Kidney epithelial cell (primary cell): Measurements from ENCODE around the gene TPD52L2. TPM values are rescaled to one million over a fixed set of nuclear protein-coding genes. Genes with fewer than 3 reads are reported as not detected.

ENCODE experiments used
- DNase-seq: peaks from one replicate; pipeline ENCODE4 v3.0.0-alpha.2; 2010; ENCODE audit warnings: low read depth
- H3K27me3 ChIP-seq: 2 replicates; pipeline ENCODE4 v1.6.0; 2011; ENCODE audit warnings: low read length; ENCODE audit not compliant: control insufficient read depth, insufficient read depth
- H3K36me3 ChIP-seq: 2 replicates; pipeline ENCODE4 v1.5.1; 2011; ENCODE audit warnings: low read length; ENCODE audit not compliant: control insufficient read depth, insufficient read depth
- H3K4me3 ChIP-seq: 2 replicates; pipeline ENCODE4 v1.5.1; 2011; ENCODE audit warnings: low read depth, mild to moderate bottlenecking, control low read depth, low read length
- total RNA-seq: library from RNA; depleted of rRNA; stranded (reverse); fragments of >200 nt; gene quantifications from 2 replicates; pipeline ENCODE4 v1.2.3, GENCODE V29; 2015
- TF ChIP-seq, protein P1 (sequence below): IDR thresholded peaks from 2 replicates; pipeline ENCODE4 v1.5.1; 2011; ENCODE audit warnings: mild to moderate bottlenecking, moderate library complexity, low read length, control low read depth, inconsistent platforms; ENCODE audit not compliant: insufficient read depth, poor library complexity, severe bottlenecking

TPD52L2 gene
- total RNA-seq, 1 donor from 2014 or later, result 177 TPM

DNA sequence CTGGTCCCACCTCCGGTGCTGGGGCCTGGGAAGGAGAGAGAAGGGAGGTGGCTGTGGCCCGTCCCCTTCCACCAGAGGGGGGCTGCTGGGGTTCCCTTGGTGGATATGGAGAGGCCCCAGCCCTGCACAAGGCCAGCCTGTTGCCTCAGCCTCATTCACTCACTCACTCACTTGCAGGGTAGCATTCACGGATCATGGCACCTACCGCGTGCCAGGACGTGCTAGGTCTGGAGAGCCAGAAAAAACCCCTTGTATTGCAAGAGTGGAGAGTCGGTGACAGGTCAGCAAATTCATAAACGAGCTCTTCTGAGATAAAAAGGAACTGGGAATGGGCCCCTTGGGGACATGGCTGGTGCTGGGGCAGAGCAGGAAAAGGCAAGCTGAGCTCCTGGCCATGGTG is 27.6 kb upstream of the TPD52L2 start:
- Histone ChIP-seq H3K36me3 (no peaks in the 10 kb centered on the region), H3K27me3 (peaks cover 18% of the 10 kb centered on the region), H3K4me3 (no peak overlapping the region)
- no peak for DNase-seq
- TF ChIP-seq, protein P1, sequence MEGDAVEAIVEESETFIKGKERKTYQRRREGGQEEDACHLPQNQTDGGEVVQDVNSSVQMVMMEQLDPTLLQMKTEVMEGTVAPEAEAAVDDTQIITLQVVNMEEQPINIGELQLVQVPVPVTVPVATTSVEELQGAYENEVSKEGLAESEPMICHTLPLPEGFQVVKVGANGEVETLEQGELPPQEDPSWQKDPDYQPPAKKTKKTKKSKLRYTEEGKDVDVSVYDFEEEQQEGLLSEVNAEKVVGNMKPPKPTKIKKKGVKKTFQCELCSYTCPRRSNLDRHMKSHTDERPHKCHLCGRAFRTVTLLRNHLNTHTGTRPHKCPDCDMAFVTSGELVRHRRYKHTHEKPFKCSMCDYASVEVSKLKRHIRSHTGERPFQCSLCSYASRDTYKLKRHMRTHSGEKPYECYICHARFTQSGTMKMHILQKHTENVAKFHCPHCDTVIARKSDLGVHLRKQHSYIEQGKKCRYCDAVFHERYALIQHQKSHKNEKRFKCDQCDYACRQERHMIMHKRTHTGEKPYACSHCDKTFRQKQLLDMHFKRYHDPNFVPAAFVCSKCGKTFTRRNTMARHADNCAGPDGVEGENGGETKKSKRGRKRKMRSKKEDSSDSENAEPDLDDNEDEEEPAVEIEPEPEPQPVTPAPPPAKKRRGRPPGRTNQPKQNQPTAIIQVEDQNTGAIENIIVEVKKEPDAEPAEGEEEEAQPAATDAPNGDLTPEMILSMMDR, result no peak

DNA sequence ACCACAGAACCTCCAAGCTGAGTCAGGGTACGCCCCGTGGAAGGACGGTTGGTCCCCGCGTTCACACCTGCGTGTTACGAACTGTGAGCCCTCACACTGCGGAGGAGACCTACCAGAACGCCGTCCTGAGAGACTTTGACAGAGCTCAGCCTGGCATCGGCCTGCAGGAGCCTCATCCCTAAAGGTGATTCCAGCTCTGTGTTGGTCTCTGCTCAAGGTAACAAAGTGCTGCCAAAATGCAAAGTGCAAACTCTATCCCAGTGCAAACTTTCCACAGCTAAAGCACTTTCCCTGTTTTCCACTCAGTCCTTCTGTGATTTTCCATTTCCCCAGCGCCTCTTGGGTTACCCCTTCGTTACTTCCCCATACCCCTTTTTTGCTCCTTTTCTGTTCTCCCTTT is 25.4 kb upstream of the TPD52L2 start:
- TF ChIP-seq, protein P1, result no peak
- DNase-seq, result no peak
- Histone ChIP-seq H3K27me3 (peaks cover 30% of the 10 kb centered on the region), H3K4me3 (no peak overlapping the region), H3K36me3 (no peaks in the 10 kb centered on the region)

DNA sequence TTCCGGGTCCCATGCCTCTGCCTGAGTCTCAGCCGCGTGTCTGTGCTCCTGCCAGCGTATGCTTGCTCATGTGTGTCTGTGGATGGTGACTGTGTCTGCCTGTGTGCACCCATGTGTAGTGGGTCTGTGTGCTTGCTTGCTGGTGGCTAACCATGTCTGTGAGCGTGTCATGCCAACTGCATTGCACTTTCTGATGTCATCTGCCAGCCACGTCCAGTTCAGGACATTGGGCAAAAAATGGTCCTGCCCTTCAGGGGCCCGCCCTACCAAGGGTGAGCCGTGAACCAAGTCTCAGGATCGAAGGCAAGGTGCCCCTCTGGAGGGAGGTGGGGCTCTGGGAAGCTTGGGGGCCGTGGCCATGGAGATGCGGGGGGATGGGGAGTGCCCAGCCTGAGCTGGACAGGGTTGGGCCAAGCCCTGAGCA is 24.7 kb upstream of the TPD52L2 start:
- TF ChIP-seq, protein P1, result no peak
- Histone ChIP-seq H3K4me3 (no peak overlapping the region), H3K36me3 (no peaks in the 10 kb centered on the region), H3K27me3 (peaks cover 31% of the 10 kb centered on the region)
- peak; percentile 52 for DNase-seq

DNA sequence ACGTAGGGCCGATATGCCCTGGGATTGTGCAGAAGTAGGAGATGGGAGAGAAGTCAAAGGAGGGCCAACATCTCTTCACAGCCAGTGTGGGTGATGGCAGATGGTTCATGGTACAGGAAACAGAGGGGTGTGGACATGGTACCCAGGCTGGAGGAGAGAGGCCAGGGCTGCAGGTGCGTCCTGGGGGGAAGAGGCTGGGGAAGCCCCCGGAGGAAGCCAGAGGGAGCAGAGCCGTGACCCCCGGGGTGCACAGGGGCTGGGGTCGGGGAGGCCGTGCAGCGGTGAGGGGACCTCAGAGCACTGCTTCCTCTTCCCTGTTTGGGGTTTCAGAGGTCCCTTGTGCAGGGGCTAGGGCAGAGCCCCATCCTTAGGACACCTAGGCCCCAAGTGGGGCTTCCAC is 22.8 kb upstream of the TPD52L2 start:
- H3K36me3 ChIP-seq, result no peaks in the 10 kb centered on the region
- no peak overlapping the region for H3K4me3 ChIP-seq
- TF ChIP-seq, protein P1, result no peak
- DNase-seq, result no peak
- peaks cover 38% of the 10 kb centered on the region for H3K27me3 ChIP-seq

DNA sequence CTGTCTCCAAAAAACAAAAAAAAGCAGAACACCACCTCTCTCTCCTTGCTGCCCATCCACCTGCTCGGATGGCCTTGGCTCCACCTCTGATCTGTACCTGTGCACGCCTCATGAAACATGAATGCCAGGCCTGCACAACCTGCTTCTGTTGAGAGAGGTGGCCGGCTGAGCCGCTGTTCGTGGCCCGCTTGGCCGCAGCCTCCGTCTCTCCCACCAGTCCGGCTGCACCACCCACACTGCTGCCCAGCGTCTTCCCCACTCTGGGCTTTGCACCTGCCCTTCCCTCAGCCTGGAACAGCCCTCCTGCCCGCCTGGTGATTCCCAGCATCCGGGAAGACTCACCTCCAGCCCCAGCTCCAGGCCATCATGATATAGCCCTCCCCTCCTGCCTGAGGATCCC is 21.8 kb upstream of the TPD52L2 start:
- Histone ChIP-seq H3K36me3 (no peaks in the 10 kb centered on the region), H3K27me3 (peaks cover 38% of the 10 kb centered on the region), H3K4me3 (no peak overlapping the region)
- DNase-seq, result no peak
- TF ChIP-seq, protein P1, result no peak

DNA sequence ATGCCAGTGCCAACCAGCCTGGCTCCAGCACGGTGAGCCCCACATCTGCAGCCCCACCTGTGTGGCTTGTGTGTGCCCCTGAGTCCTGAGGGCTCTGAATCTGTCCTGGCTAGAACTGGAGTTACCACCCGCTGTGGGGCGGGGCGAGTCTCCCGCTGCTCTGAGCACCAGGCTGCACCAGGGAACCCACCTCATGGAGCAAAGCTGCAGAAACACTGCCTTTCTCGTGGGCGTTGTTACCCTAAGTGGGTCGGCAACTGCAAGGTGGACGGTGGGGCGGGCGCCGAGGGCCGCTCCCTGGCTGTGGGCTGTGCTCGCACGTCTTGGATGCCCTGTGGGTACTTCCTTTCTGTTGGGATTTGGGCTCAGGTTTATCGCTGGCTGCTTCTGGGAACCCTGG is 21.3 kb upstream of the TPD52L2 start:
- no peak overlapping the region for H3K4me3 ChIP-seq
- H3K36me3 ChIP-seq, result no peaks in the 10 kb centered on the region
- TF ChIP-seq, protein P1, result no peak
- H3K27me3 ChIP-seq, result peaks cover 40% of the 10 kb centered on the region
- no peak for DNase-seq
